A549 (cell line): ENCODE results near the gene OR2L3. TPM values are rescaled to one million over a fixed set of nuclear protein-coding genes. Genes with fewer than 3 reads are reported as not detected.

ENCODE experiments used
- ATAC-seq, 2 experiments: fragments of 200-7000 bp in 1 of 2; fragments of >200 bp in 1 of 2; cut with Nextera tagmentation in 1 of 2; cut with Tn5 transposase in 1 of 2; 3 replicates each; pipeline versions ENCODE4 v1.8.0 to v1.9.1; 2018 to 2020; ENCODE audit warnings: mild to moderate bottlenecking in 1 of 2, moderate library complexity in 1 of 2
- CTCF ChIA-PET: fragments of 300-600 bp; sonication (Branson Sonifier 250); formaldehyde crosslinking; extraction: SDS; loops from one replicate; lab custom pipeline; 2021; ENCODE audit warnings: antibody characterized with exemption, inconsistent platforms; lab: Yijun Ruan, JAX
- POLR2A ChIA-PET: fragments of 350-600 bp; formaldehyde crosslinking; extraction: SDS; loops from one replicate; lab custom pipeline; 2021; ENCODE audit warnings: antibody characterized with exemption, inconsistent platforms; lab: Yijun Ruan, JAX
- DNase-seq, 2 experiments: peaks; one replicate each; pipeline versions ENCODE4 v3.0.0 to v3.0.0-alpha.2; 2011 to 2016; ENCODE audit warnings: low read depth in 1 of 2, low spot score in 1 of 2
- FAIRE-seq: peaks from 2 replicates; lab custom pipeline; 2011; peaks lifted over from hg19 to GRCh38; lab: Jason Lieb, UNC
- H3K27ac ChIP-seq, 2 experiments: fragments of >200 bp; sonication (Bioruptor Twin); formaldehyde crosslinking; 3 replicates each; pipeline ENCODE4 v1.5.1; 2016 to 2017
- H3K4me1 ChIP-seq: fragments of >200 bp; sonication (Bioruptor Twin); formaldehyde crosslinking; 3 replicates; pipeline ENCODE4 v1.6.1; 2016
- H3K4me2 ChIP-seq: fragments of >200 bp; sonication (Bioruptor Twin); formaldehyde crosslinking; 3 replicates; pipeline ENCODE4 v1.6.1; 2016
- H3K4me3 ChIP-seq: fragments of >200 bp; sonication (Bioruptor Twin); formaldehyde crosslinking; 3 replicates; pipeline ENCODE4 v1.5.1; 2016
- H3K9me3 ChIP-seq: fragments of >200 bp; sonication (Bioruptor Twin); formaldehyde crosslinking; 3 replicates; pipeline ENCODE4 v1.6.1; 2016
- BHLHE40 ChIP-seq: IDR thresholded peaks from 2 replicates; pipeline ENCODE4 v1.6.1; 2012; ENCODE audit warnings: low read depth, low read length, inconsistent platforms
- CHD2 ChIP-seq: fragments of 150-350 bp; IDR thresholded peaks from 2 replicates; pipeline ENCODE4 v1.6.1; 2014; ENCODE audit warnings: low read length; ENCODE audit not compliant: partially characterized antibody
- CHD4 ChIP-seq: fragments of 200-600 bp; sonication (generic); IDR thresholded peaks from 2 replicates; pipeline ENCODE4 v1.6.1; 2016; ENCODE audit warnings: antibody characterized with exemption, mild to moderate bottlenecking, borderline replicate concordance
- EHF ChIP-seq: fragments of 250-450 bp; sonication (Bioruptor Pico); IDR thresholded peaks from 2 replicates; pipeline ENCODE4 v1.5.0; 2020; ENCODE audit warnings: mild to moderate bottlenecking
- EHMT2 ChIP-seq: fragments of 200-600 bp; sonication (generic); IDR thresholded peaks from 2 replicates; pipeline ENCODE4 v1.6.1; 2016; ENCODE audit warnings: antibody characterized with exemption, low read depth, mild to moderate bottlenecking, moderate library complexity
- ESRRA ChIP-seq: fragments of 150-350 bp; IDR thresholded peaks from 2 replicates; pipeline ENCODE4 v1.6.1; 2014; ENCODE audit warnings: mild to moderate bottlenecking, low read length, borderline replicate concordance
- FOSB ChIP-seq: fragments of 250-450 bp; sonication (Bioruptor Pico); IDR thresholded peaks from 2 replicates; pipeline ENCODE4 v1.5.0; 2020; ENCODE audit warnings: mild to moderate bottlenecking, moderate library complexity
- GATA3 ChIP-seq: IDR thresholded peaks from 2 replicates; pipeline ENCODE4 v1.6.1; 2012; ENCODE audit warnings: borderline replicate concordance
- HDAC2 ChIP-seq: fragments of 200-600 bp; sonication (generic); IDR thresholded peaks from 2 replicates; pipeline ENCODE4 v1.6.1; 2016
- HES2 ChIP-seq: fragments of >200 bp; sonication (Bioruptor Twin); formaldehyde crosslinking; IDR thresholded peaks from 2 replicates; pipeline ENCODE4 v1.6.1; 2016
- HOXB5 ChIP-seq: fragments of 250-450 bp; sonication (Bioruptor Pico); IDR thresholded peaks from 2 replicates; pipeline ENCODE4 v1.5.0; 2020; ENCODE audit warnings: mild to moderate bottlenecking, moderate library complexity
- JUN ChIP-seq, 2 experiments: fragments of >200 bp; sonication (Bioruptor Twin); formaldehyde crosslinking; IDR thresholded peaks; 2 replicates in 1 of 2; 3 replicates in 1 of 2; pipeline ENCODE4 v1.6.1; 2016 to 2017
- JUNB ChIP-seq: fragments of >200 bp; sonication (Bioruptor Twin); formaldehyde crosslinking; IDR thresholded peaks from 2 replicates; pipeline ENCODE4 v1.6.1; 2016
- KDM1A ChIP-seq: fragments of 200-600 bp; sonication (generic); IDR thresholded peaks from 2 replicates; pipeline ENCODE4 v1.6.1; 2016; ENCODE audit warnings: low read depth, mild to moderate bottlenecking
- MAFK ChIP-seq: fragments of 450-650 bp; IDR thresholded peaks from 2 replicates; pipeline ENCODE4 v1.6.1; 2014; ENCODE audit not compliant: partially characterized antibody
- MAX ChIP-seq: IDR thresholded peaks from 2 replicates; pipeline ENCODE4 v1.6.1; 2012
- MYC ChIP-seq: IDR thresholded peaks from 2 replicates; pipeline ENCODE4 v1.6.1; 2012; ENCODE audit warnings: mild to moderate bottlenecking, inconsistent platforms, low read length, improper control_type of control experiment, borderline replicate concordance
- NR3C1 ChIP-seq: fragments of >200 bp; sonication (Bioruptor Twin); formaldehyde crosslinking; IDR thresholded peaks from 3 replicates; pipeline ENCODE4 v1.6.1; 2017
- PHF8 ChIP-seq: fragments of 200-600 bp; sonication (generic); IDR thresholded peaks from 2 replicates; pipeline ENCODE4 v1.6.1; 2016; ENCODE audit warnings: low read depth, mild to moderate bottlenecking, antibody characterized with exemption, moderate library complexity, borderline replicate concordance
- POLR2A ChIP-seq: IDR thresholded peaks from 2 replicates; pipeline ENCODE4 v1.6.1; 2012; ENCODE audit warnings: mild to moderate bottlenecking, low read length
- RAD21 ChIP-seq, 2 experiments: fragments of >200 bp in 1 of 2; sonication (Bioruptor Twin) in 1 of 2; formaldehyde crosslinking in 1 of 2; IDR thresholded peaks in 1 of 2; conservative IDR thresholded peaks in 1 of 2; 2 replicates in 1 of 2; 3 replicates in 1 of 2; pipeline ENCODE4 v1.6.1; 2012 to 2018; ENCODE audit warnings: inconsistent platforms in 1 of 2
- RARB ChIP-seq: fragments of 250-450 bp; sonication (Bioruptor Pico); IDR thresholded peaks from 2 replicates; pipeline ENCODE4 v1.8.0; 2021; ENCODE audit warnings: mild to moderate bottlenecking, moderate library complexity
- RCOR1 ChIP-seq: fragments of 150-350 bp; IDR thresholded peaks from 2 replicates; pipeline ENCODE4 v1.6.1; 2014; ENCODE audit warnings: antibody characterized with exemption, low read length, low read depth
- REST ChIP-seq: fragments of 200-600 bp; sonication (generic); IDR thresholded peaks from 2 replicates; pipeline ENCODE4 v1.6.1; 2016; ENCODE audit warnings: antibody characterized with exemption, mild to moderate bottlenecking, moderate library complexity
- RNF2 ChIP-seq: fragments of 200-600 bp; sonication (generic); IDR thresholded peaks from 2 replicates; pipeline ENCODE4 v1.6.1; 2016; ENCODE audit warnings: low read depth, mild to moderate bottlenecking, antibody characterized with exemption, moderate library complexity, borderline replicate concordance
- ZC3H11A ChIP-seq: fragments of 450-650 bp; IDR thresholded peaks from 2 replicates; pipeline ENCODE4 v1.6.1; 2014; ENCODE audit warnings: antibody characterized with exemption, mild to moderate bottlenecking
- ZFP36 ChIP-seq: fragments of 450-650 bp; IDR thresholded peaks from 2 replicates; pipeline ENCODE4 v1.6.1; 2014; ENCODE audit warnings: borderline replicate concordance; ENCODE audit not compliant: partially characterized antibody
- ZNF302 ChIP-seq: fragments of 250-450 bp; sonication (Bioruptor Pico); IDR thresholded peaks from 2 replicates; pipeline ENCODE4 v1.9.0; 2021; ENCODE audit warnings: inconsistent platforms, mild to moderate bottlenecking, moderate library complexity
- WGBS: methylation state at CpG from one replicate; pipeline ENCODE4 v1.1.6; 2017; ENCODE audit errors: missing lambda C conversion rate; 5-methylcytosine and 5-hydroxymethylcytosine counted together
- polyA plus RNA-seq, 4 experiments: library from polyadenylated mRNA; depleted of rRNA in 3 of 4; stranded (reverse); fragments of >200 nt; fragmentation: RNase III in 1 of 4; extraction: RNeasy Plus Mini Kit Qiagen cat#74134 plus additional on column Dnase treatment in 1 of 4; gene quantifications; 2 replicates in 3 of 4; 3 replicates in 1 of 4; pipeline ENCODE4 v1.2.3, GENCODE V29; 2011 to 2017
- TF ChIP-seq, protein P1 (sequence below): fragments of >200 bp; sonication (Bioruptor Twin); formaldehyde crosslinking; IDR thresholded peaks from 3 replicates; pipeline ENCODE4 v1.6.1; 2016

OR2L3 gene
- polyA plus RNA-seq, 2 of the 4 experiments (the other 2 are of a cell fraction) = not detected

- no peak overlapping the region for H3K4me2 ChIP-seq
- no peak for TF ChIP-seq HDAC2
- no peak for TF ChIP-seq ZC3H11A
- no peak for TF ChIP-seq RCOR1
- TF ChIP-seq POLR2A = no peak
- TF ChIP-seq HES2 = no peak
- TF ChIP-seq FOSB (CRISPR knock-in tag) = no peak
- no peak for TF ChIP-seq EHF (CRISPR knock-in tag)
- no peak for TF ChIP-seq JUN (IDR thresholded peaks at IDR 0.05)
- no peak for TF ChIP-seq MAX
- TF ChIP-seq, protein P1, sequence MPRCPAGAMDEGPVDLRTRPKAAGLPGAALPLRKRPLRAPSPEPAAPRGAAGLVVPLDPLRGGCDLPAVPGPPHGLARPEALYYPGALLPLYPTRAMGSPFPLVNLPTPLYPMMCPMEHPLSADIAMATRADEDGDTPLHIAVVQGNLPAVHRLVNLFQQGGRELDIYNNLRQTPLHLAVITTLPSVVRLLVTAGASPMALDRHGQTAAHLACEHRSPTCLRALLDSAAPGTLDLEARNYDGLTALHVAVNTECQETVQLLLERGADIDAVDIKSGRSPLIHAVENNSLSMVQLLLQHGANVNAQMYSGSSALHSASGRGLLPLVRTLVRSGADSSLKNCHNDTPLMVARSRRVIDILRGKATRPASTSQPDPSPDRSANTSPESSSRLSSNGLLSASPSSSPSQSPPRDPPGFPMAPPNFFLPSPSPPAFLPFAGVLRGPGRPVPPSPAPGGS = no peak
- no peak for TF ChIP-seq RARB
- no peak for TF ChIP-seq NR3C1
- FAIRE-seq = no peak
- H3K9me3 ChIP-seq = peaks cover 9% of the 10 kb centered on the region; the same call in 1 of the 3 replicates
- no peak for DNase-seq
- ATAC-seq = no peak
- no peaks in the 10 kb centered on the region for H3K4me1 ChIP-seq
- ChIA-PET CTCF (no interaction called here), POLR2A (no interaction called here)
- no peak overlapping the region for H3K27ac ChIP-seq
- H3K4me3 ChIP-seq = no peak overlapping the region
These were observed 8.0 kb downstream of the OR2L3 start for GRCh38 chr1:248054671-248055070.

- FAIRE-seq (no peak), ATAC-seq (no peak)
- no peak overlapping the region for H3K4me2 ChIP-seq
- no peak overlapping the region for H3K27ac ChIP-seq
- POLR2A ChIA-PET = no interaction called here
- H3K9me3 ChIP-seq = peaks cover 4% of the 10 kb centered on the region; the same call in 1 of the 3 replicates
- no peak overlapping the region for H3K4me3 ChIP-seq
- TF ChIP-seq HDAC2 (no peak), BHLHE40 (no peak), MYC (no peak), KDM1A (no peak), NR3C1 (no peak), GATA3 (no peak), PHF8 (no peak), ESRRA (no peak), MAFK (no peak), HES2 (no peak), CHD2 (no peak), ZFP36 (no peak), EHMT2 (no peak), RAD21 (conservative IDR thresholded peaks at IDR 0.05 in 1 of 2, IDR thresholded peaks at IDR 0.05 in 1 of 2) (no peak), ZNF302 (no peak), EHF (CRISPR knock-in tag) (no peak), CHD4 (no peak)
- TF ChIP-seq, all 56 proteins: peak for 0
- DNase-seq = no peak
- CTCF ChIA-PET = no interaction called here
- WGBS = 0% methylated on average over 2 of the region's 2 CpGs
- no peaks in the 10 kb centered on the region for H3K4me1 ChIP-seq
These were observed 8.6 kb downstream of the OR2L3 start for GRCh38 chr1:248055261-248055660.

GRCh38 chr1:248065071-248065470 lies 18.4 kb downstream of the OR2L3 start:
- no peak for FAIRE-seq
- ChIA-PET CTCF (no interaction called here), POLR2A (no interaction called here)
- 8% methylated on average over 2 of the region's 2 CpGs for WGBS
- Histone ChIP-seq H3K9me3 (no peaks in the 10 kb centered on the region), H3K4me1 (no peaks in the 10 kb centered on the region), H3K4me3 (no peak overlapping the region), H3K4me2 (no peak overlapping the region), H3K27ac (no peak overlapping the region)
- ATAC-seq = no peak
- no peak for DNase-seq
- no peak for TF ChIP-seq REST
- no peak for TF ChIP-seq JUNB
- TF ChIP-seq RCOR1 = no peak
- no peak for TF ChIP-seq RNF2
- no peak for TF ChIP-seq HOXB5 (CRISPR knock-in tag)
